NCI-H2107 (cell line): Measurements from ENCODE around the gene HM13.
A peak's percentile ranks its signal among the peaks of the same experiment; 100 is the strongest.
"Not testable (repeated sequence)": the region's sequence is repeated elsewhere in the genome, so short reads cannot be mapped to it uniquely, and the experiment has no call there.

Source experiments
- DNase-seq: peaks from one replicate; lab custom pipeline; 2025; lab: John Stamatoyannopoulos, UW

Gene HM13

GRCh38 chr20:31567380-31567720 is 53.1 kb downstream of the HM13 start:
- DNase-seq = no peak

GRCh38 chr20:31568041-31568731 is 53.9 kb downstream of the HM13 start:
- no peak for DNase-seq

- no peak for DNase-seq
These were observed 54.5 kb downstream of the HM13 start for GRCh38 chr20:31568773-31569162.

GRCh38 chr20:31569163-31570020 is 55.1 kb downstream of the HM13 start:
- DNase-seq = no peak

- DNase-seq = no peak
These were observed 55.8 kb downstream of the HM13 start for GRCh38 chr20:31570021-31570463.

- DNase-seq = no peak
These were observed 56.7 kb downstream of the HM13 start for GRCh38 chr20:31570735-31571617.

- no peak for DNase-seq
These were observed 57.9 kb downstream of the HM13 start for GRCh38 chr20:31572042-31572700.

- DNase-seq = peak; percentile 93
These were observed 58.7 kb downstream of the HM13 start for GRCh38 chr20:31572701-31573554.

GRCh38 chr20:31573555-31574321 is 59.5 kb downstream of the HM13 start:
- DNase-seq = peak; percentile 53

GRCh38 chr20:31574986-31575385 is 60.7 kb downstream of the HM13 start:
- not testable (repeated sequence) for DNase-seq

- DNase-seq = no peak
These were observed 62.5 kb downstream of the HM13 start for GRCh38 chr20:31576751-31577150.

GRCh38 chr20:31577194-31577593 is 63.0 kb downstream of the HM13 start:
- DNase-seq = no peak

GRCh38 chr20:31578448-31579138 is 64.4 kb downstream of the HM13 start:
- DNase-seq = no peak

GRCh38 chr20:31579245-31579644 is 65.0 kb downstream of the HM13 start:
- no peak for DNase-seq

- not testable (repeated sequence) for DNase-seq
These were observed 65.9 kb downstream of the HM13 start for GRCh38 chr20:31579941-31580651.

- DNase-seq = no peak
These were observed 66.5 kb downstream of the HM13 start for GRCh38 chr20:31580706-31581105.

GRCh38 chr20:31581391-31581790 is 67.1 kb downstream of the HM13 start:
- no peak for DNase-seq

GRCh38 chr20:31587545-31588389 is 73.5 kb downstream of the HM13 start:
- DNase-seq = no peak
